Right ventricle myocardium inferior (tissue), 1 donor: Measurements from ENCODE around the gene ADM5. TPM values are rescaled to one million over a fixed set of nuclear protein-coding genes. Genes with fewer than 3 reads are reported as not detected.
A peak's percentile ranks its signal among the peaks of the same experiment; 100 is the strongest.

Experiments
- ATAC-seq: fragments of 200-7000 bp; cut with Tn5 transposase; one replicate; pipeline ENCODE4 v1.9.1; 2020; ENCODE audit warnings: mild to moderate bottlenecking, moderate library complexity
- DNase-seq: peaks from one replicate; pipeline ENCODE4 v3.0.0; 2021; ENCODE audit errors: missing footprints
- intact Hi-C: fragments of 100-400 bp; cut with DNase I; formaldehyde crosslinking; loops from one replicate; pipeline ENCODE4 v1.11.0; 2022
- microRNA-seq: library from miRNA; unstranded; fragments of <30 nt; microRNA quantifications from one replicate; pipeline ENCODE4 v1.2.0, GENCODE V29; 2020
- total RNA-seq: library from RNA; stranded (reverse); fragmentation: NEBNext Ultra II Directional; extraction: Animal tissue kit (Norgen Biotek cat#: 25700); gene quantifications from one replicate; pipeline ENCODE4 v1.2.1, GENCODE V29; 2021
- donor health status: DM: no; HTN: yes; CAD: no; lungs with severe emphysema.

Gene ADM5
- total RNA-seq, 1 donor from 2014 or later: 0.84 TPM

GRCh38 chr19:49727217-49728030 is 38.0 kb downstream of the ADM5 start:
- DNase-seq (peak; percentile 80), ATAC-seq (peak; percentile 84)
- intact Hi-C loops: no loop called here

DNA sequence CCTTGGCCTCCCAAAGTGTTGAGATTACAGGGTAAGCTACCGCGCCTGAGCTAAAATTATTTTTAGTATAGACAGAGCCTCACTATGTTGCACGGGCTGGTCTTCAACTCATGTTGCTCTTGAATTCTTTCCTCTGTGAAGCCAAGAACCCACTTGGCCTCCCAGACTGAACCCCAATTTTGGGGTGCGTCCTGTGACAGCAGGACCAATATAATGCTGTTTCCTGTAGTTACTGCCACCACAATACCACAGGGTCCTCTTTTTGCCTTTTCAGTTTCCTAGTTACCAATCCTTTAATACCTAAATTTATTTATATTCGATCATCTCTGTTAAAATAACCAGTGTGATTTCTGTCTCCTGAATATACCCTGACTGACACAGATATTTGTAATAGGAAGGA is 40.8 kb downstream of the ADM5 start:
- ATAC-seq: no peak
- intact Hi-C loops: no loop called here
- no peak for DNase-seq

GRCh38 chr19:49738268-49738667 is 48.9 kb downstream of the ADM5 start:
- DNase-seq: no peak
- intact Hi-C loops: no loop called here
- ATAC-seq: no peak

DNA sequence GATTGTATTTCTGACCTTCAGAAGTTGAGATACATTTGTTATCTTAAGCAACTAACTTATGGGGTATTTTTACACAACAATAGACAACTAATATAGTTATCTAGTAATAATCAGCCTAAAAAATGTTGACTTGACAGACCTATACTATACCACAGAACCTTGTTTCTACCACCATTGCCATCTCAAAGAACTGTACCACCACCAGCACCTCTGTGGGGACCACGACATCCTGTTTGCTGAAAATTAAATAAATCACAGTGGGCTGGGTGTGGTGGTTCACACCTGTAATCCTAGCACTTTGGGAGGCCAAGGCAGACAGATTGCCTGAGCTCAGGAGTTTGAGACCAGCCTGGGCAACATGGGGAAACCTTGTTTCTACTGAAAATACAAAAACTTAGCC is 49.7 kb downstream of the ADM5 start:
- DNase-seq (no peak), ATAC-seq (no peak)
- intact Hi-C loops: no loop called here

- no peak for DNase-seq
- no peak for ATAC-seq
- intact Hi-C loops: no loop called here
These were observed 50.5 kb downstream of the ADM5 start for GRCh38 chr19:49739933-49740332.

Small RNA genes lying within 50 kb of the gene (microRNA-seq; reads per million reads assigned to microRNA genes)
- gene MIR5088: not detected

Other genes starting within 250 kb of the ADM5 start
- 1.8 TPM for gene SLC17A7, start 248.1 kb upstream of the ADM5 start, total RNA-seq
- gene PIH1D1, start 237.8 kb upstream of the ADM5 start, total RNA-seq: 32.4 TPM
- gene ALDH16A1, start 236.4 kb upstream of the ADM5 start, total RNA-seq: 12.7 TPM
- 4.7 TPM for gene FLT3LG, start 215.4 kb upstream of the ADM5 start, total RNA-seq
- 1,486 TPM for gene RPL13A, start 202.0 kb upstream of the ADM5 start, total RNA-seq
- gene RPS11, start 193.2 kb upstream of the ADM5 start, total RNA-seq: 1,100 TPM
- gene FCGRT, start 176.9 kb upstream of the ADM5 start, total RNA-seq: 105 TPM
- 7.4 TPM for gene RCN3, start 161.6 kb upstream of the ADM5 start, total RNA-seq
- 49.6 TPM for gene NOSIP, start 109.0 kb upstream of the ADM5 start, total RNA-seq
- gene PRRG2, start 108.3 kb upstream of the ADM5 start, total RNA-seq: 0.76 TPM
- 14.5 TPM for gene PRR12, start 98.4 kb upstream of the ADM5 start, total RNA-seq
- gene RRAS, start 49.5 kb upstream of the ADM5 start, total RNA-seq: 120 TPM
- gene SCAF1, start 47.4 kb upstream of the ADM5 start, total RNA-seq: 42.5 TPM
- 36.4 TPM for gene IRF3, start 23.7 kb upstream of the ADM5 start, total RNA-seq
- 10.6 TPM for gene BCL2L12, start 23.7 kb upstream of the ADM5 start, total RNA-seq
- 122 TPM for gene PRMT1, start 12.3 kb upstream of the ADM5 start, total RNA-seq
- 2.9 TPM for gene CPT1C, start 1.5 kb downstream of the ADM5 start, total RNA-seq
- 0.57 TPM for gene TSKS, start 73.7 kb downstream of the ADM5 start, total RNA-seq
- 76.4 TPM for gene AP2A1, start 77.4 kb downstream of the ADM5 start, total RNA-seq
- 21.0 TPM for gene FUZ, start 123.7 kb downstream of the ADM5 start, total RNA-seq
- gene MED25, start 128.7 kb downstream of the ADM5 start, total RNA-seq: 70.4 TPM
- 122 TPM for gene PTOV1, start 161.6 kb downstream of the ADM5 start, total RNA-seq
- gene PNKP, start 178.0 kb downstream of the ADM5 start, total RNA-seq: 36.9 TPM
- 37.2 TPM for gene AKT1S1, start 187.8 kb downstream of the ADM5 start, total RNA-seq
- gene TBC1D17, start 188.1 kb downstream of the ADM5 start, total RNA-seq: 44.9 TPM
- gene IL4I1, start 207.3 kb downstream of the ADM5 start, total RNA-seq: 0.30 TPM
- gene ATF5, start 239.6 kb downstream of the ADM5 start, total RNA-seq: 10.4 TPM
- 30.4 TPM for gene NUP62, start 239.9 kb downstream of the ADM5 start, total RNA-seq